ENCODE measurements around the gene C4orf50. TPM values are rescaled to one million over a fixed set of nuclear protein-coding genes. Genes with fewer than 3 reads are reported as not detected.

C4orf50 gene
- total and polyA plus RNA-seq, 4 donors, result under 0.01 to 0.17 TPM; not detected in 2

- DNase-seq (ENCODE audit: low spot score), result no peak
- H3K4me3 ChIP-seq (ENCODE audit: low read depth in 1 of 3, low read length in 3 of 3), result no peak overlapping the region
- no peak for TF ChIP-seq RAD21 (IDR thresholded peaks at IDR 0.05)
- TF ChIP-seq GABPA (IDR thresholded peaks at IDR 0.05 in 1 of 2, conservative IDR thresholded peaks at IDR 0.05 in 1 of 2), result no peak
- TF ChIP-seq NR2F2 (IDR thresholded peaks at IDR 0.05), result no peak
- no peak for TF ChIP-seq EGR1 (IDR thresholded peaks at IDR 0.05; ENCODE audit: low read depth in 2 of 2)
- TF ChIP-seq ZBTB33 (IDR thresholded peaks at IDR 0.05), result no peak
- TF ChIP-seq FOXA2 (IDR thresholded peaks at IDR 0.05), result no peak
- TF ChIP-seq SP1 (IDR thresholded peaks at IDR 0.05), result no peak
- no peak for TF ChIP-seq CTCF (IDR thresholded peaks at IDR 0.05; ENCODE audit: low read depth, low read length, missing input control)
- TF ChIP-seq REST (IDR thresholded peaks at IDR 0.05), result no peak
- TF ChIP-seq ATF3 (IDR thresholded peaks at IDR 0.05), result no peak
- H3K36me3 ChIP-seq (ENCODE audit: control insufficient read depth in 4 of 4, insufficient read depth in 3 of 4, low read depth in 1 of 4, low read length in 3 of 4), result no peaks in the 10 kb centered on the region
- no peak overlapping the region for H3K27ac ChIP-seq (ENCODE audit: low read depth in 1 of 2, low read length in 2 of 2)
- no peak overlapping the region for H3K9ac ChIP-seq (ENCODE audit: low read depth in 1 of 2, low read length in 2 of 2)
- no peaks in the 10 kb centered on the region for H3K4me1 ChIP-seq (ENCODE audit: control insufficient read depth in 4 of 4, insufficient read depth in 4 of 4, low read length in 3 of 4)
- no peaks in the 10 kb centered on the region for H3K9me3 ChIP-seq (ENCODE audit: control insufficient read depth in 4 of 4, low read length in 3 of 4)
- 82% methylated on average over 5 of the region's 5 CpGs for WGBS
- H3K27me3 ChIP-seq (ENCODE audit: control insufficient read depth in 4 of 4, insufficient read depth in 4 of 4, low read length in 3 of 4), result peaks cover 0 to 8% (median 1%) of the 10 kb centered on the region in 4 donors
Observed at GRCh38 chr4:5969336-5969735, 48.9 kb downstream of the C4orf50 start.

GRCh38 chr4:5968246-5968645, 50.0 kb downstream of the C4orf50 start:
- Histone ChIP-seq H3K9me3 (ENCODE audit: control insufficient read depth in 4 of 4, low read length in 3 of 4) (no peaks in the 10 kb centered on the region), H3K9ac (ENCODE audit: low read depth in 1 of 2, low read length in 2 of 2) (no peak overlapping the region), H3K27ac (ENCODE audit: low read depth in 1 of 2, low read length in 2 of 2) (no peak overlapping the region), H3K4me1 (ENCODE audit: control insufficient read depth in 4 of 4, insufficient read depth in 4 of 4, low read length in 3 of 4) (no peaks in the 10 kb centered on the region), H3K4me3 (ENCODE audit: low read depth in 1 of 3, low read length in 3 of 3) (no peak overlapping the region), H3K27me3 (ENCODE audit: control insufficient read depth in 4 of 4, insufficient read depth in 4 of 4, low read length in 3 of 4) (peaks cover 0 to 4% (median 2%) of the 10 kb centered on the region in 4 donors), H3K36me3 (ENCODE audit: control insufficient read depth in 4 of 4, insufficient read depth in 3 of 4, low read depth in 1 of 4, low read length in 3 of 4) (no peaks in the 10 kb centered on the region)
- 87% methylated on average over 10 of the region's 10 CpGs for WGBS
- DNase-seq (ENCODE audit: low spot score), result no peak
- TF ChIP-seq FOXA2 (IDR thresholded peaks at IDR 0.05), result no peak
- no peak for TF ChIP-seq MAX (IDR thresholded peaks at IDR 0.05)
